CD4-positive, alpha-beta T cell (primary cell): ENCODE measurements around the gene RFC3. TPM values are rescaled to one million over a fixed set of nuclear protein-coding genes. Genes with fewer than 3 reads are reported as not detected.

Experiments used
- ATAC-seq: fragments of 200-7000 bp; cut with Tn5 transposase; one replicate; pipeline ENCODE4 v1.10.0; 2022; ENCODE audit warnings: mild to moderate bottlenecking; ENCODE audit not compliant: poor library complexity
- CTCF ChIA-PET: fragments of 350-600 bp; sonication (Branson Sonifier 250); formaldehyde crosslinking; loops from one replicate; lab custom pipeline; 2021; ENCODE audit warnings: antibody characterized with exemption, inconsistent platforms; lab: Charles Lee
- POLR2A ChIA-PET: fragments of 350-600 bp; sonication (Branson Sonifier 250); formaldehyde crosslinking; loops from one replicate; lab custom pipeline; 2021; ENCODE audit warnings: antibody characterized with exemption, inconsistent platforms; lab: Charles Lee
- DNase-seq, 14 experiments: peaks; one replicate each; pipeline ENCODE4 v3.0.0-alpha.2; 2013 to 2020; ENCODE audit warnings: mixed read lengths in 2 of 14
- H3K27ac ChIP-seq, 2 donors: one replicate each; pipeline versions ENCODE4 v1.5.1 to v1.7.0; 2013; ENCODE audit warnings: low read length in 2 of 2, low read depth in 1 of 2, mild to moderate bottlenecking in 1 of 2
- H3K27me3 ChIP-seq, 2 experiments: 1 replicate in 1 of 2; 2 replicates in 1 of 2; pipeline versions ENCODE4 v1.6.1 to v1.7.0; 2013; ENCODE audit warnings: low read length in 2 of 2, control low read depth in 1 of 2, mild to moderate bottlenecking in 1 of 2, moderate library complexity in 1 of 2; ENCODE audit not compliant: insufficient read depth in 2 of 2, control insufficient read depth in 1 of 2
- H3K36me3 ChIP-seq: one replicate; pipeline ENCODE4 v1.6.1; 2013; ENCODE audit warnings: low read length, control low read depth; ENCODE audit not compliant: insufficient read depth
- H3K4me1 ChIP-seq: one replicate; pipeline ENCODE4 v1.6.1; 2013; ENCODE audit warnings: low read length, control low read depth; ENCODE audit not compliant: insufficient read depth
- H3K4me3 ChIP-seq: one replicate; pipeline ENCODE4 v1.5.1; 2013; ENCODE audit warnings: mild to moderate bottlenecking, low read length, moderate library complexity
- H3K9me3 ChIP-seq, 2 experiments: 1 replicate in 1 of 2; 2 replicates in 1 of 2; pipeline versions ENCODE4 v1.6.1 to v1.7.0; 2013; ENCODE audit warnings: low read length in 2 of 2, mild to moderate bottlenecking in 2 of 2, control low read depth in 1 of 2, moderate library complexity in 1 of 2; ENCODE audit not compliant: control insufficient read depth in 1 of 2, insufficient read depth in 1 of 2
- H3K27ac Mint-ChIP-seq: one replicate; pipeline ENCODE4 v1.8.0; 2020; ENCODE audit warnings: mixed read lengths
- H3K27me3 Mint-ChIP-seq: one replicate; pipeline ENCODE4 v1.8.0; 2021; ENCODE audit warnings: mixed read lengths
- H3K36me3 Mint-ChIP-seq: one replicate; pipeline ENCODE4 v1.8.0; 2021; ENCODE audit warnings: low read depth, mixed read lengths
- H3K4me1 Mint-ChIP-seq: one replicate; pipeline ENCODE4 v1.8.0; 2021; ENCODE audit warnings: low read depth, mixed read lengths
- H3K4me3 Mint-ChIP-seq: one replicate; pipeline ENCODE4 v1.8.0; 2020; ENCODE audit warnings: mild to moderate bottlenecking, mixed read lengths
- H3K9me3 Mint-ChIP-seq: one replicate; pipeline ENCODE4 v1.8.0; 2020; ENCODE audit warnings: mixed read lengths
- intact Hi-C, 2 experiments: fragments of 100-400 bp; cut with DNase I in 1 of 2; cut with micrococcal nuclease in 1 of 2; formaldehyde crosslinking; loops; one replicate each; pipeline versions ENCODE4 v1.15.1 to v1.9.0; 2023 to 2025; cut with DNase I, micrococcal nuclease
- total RNA-seq, 174 experiments: library from RNA in 2 of 174; stranded (reverse) in 2 of 174; gene quantifications; one replicate each; pipeline ENCODE4 v1.2.3 and lab custom pipeline; 2021 to 2026
- TF ChIP-seq, protein P1 (sequence below): fragments of 200-600 bp; IDR thresholded peaks from one replicate; pipeline ENCODE4 v1.8.0; 2022; ENCODE audit warnings: antibody characterized with exemption, mild to moderate bottlenecking

RFC3 gene
- total RNA-seq, 2 experiments from 2014 or later: 4.5 TPM

DNA sequence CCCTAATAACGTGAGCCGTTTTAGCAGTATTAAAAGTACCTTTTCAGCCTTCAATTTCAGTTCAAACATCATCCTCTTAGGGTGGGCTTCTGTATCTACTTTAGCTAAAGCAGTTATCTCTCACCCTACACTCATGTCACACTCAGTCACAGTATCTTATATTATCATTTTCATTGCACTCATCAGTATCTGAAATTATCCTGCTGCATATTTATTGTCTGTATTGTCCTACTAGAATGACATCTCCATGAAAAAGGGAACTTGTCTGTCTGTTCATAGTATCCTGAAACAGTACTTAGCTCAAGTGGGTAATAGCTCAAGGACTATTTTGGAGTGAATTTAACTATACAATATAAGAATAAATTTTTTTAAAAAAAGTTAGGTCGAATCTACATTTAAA lies 19.9 kb upstream of the RFC3 start:
- CTCF ChIA-PET: no interaction called here
- TF ChIP-seq, protein P1, sequence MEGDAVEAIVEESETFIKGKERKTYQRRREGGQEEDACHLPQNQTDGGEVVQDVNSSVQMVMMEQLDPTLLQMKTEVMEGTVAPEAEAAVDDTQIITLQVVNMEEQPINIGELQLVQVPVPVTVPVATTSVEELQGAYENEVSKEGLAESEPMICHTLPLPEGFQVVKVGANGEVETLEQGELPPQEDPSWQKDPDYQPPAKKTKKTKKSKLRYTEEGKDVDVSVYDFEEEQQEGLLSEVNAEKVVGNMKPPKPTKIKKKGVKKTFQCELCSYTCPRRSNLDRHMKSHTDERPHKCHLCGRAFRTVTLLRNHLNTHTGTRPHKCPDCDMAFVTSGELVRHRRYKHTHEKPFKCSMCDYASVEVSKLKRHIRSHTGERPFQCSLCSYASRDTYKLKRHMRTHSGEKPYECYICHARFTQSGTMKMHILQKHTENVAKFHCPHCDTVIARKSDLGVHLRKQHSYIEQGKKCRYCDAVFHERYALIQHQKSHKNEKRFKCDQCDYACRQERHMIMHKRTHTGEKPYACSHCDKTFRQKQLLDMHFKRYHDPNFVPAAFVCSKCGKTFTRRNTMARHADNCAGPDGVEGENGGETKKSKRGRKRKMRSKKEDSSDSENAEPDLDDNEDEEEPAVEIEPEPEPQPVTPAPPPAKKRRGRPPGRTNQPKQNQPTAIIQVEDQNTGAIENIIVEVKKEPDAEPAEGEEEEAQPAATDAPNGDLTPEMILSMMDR: no peak
- Histone ChIP-seq H3K27ac (no peak overlapping the region), H3K27me3 (no peaks in the 10 kb centered on the region), H3K9me3 (no peaks in the 10 kb centered on the region), H3K4me1 (no peaks in the 10 kb centered on the region), H3K36me3 (no peaks in the 10 kb centered on the region), H3K4me3 (no peak overlapping the region)
- DNase-seq (no peak), ATAC-seq (no peak)
- Mint-ChIP-seq H3K4me3 (no peak overlapping the region), H3K9me3 (no peaks in the 10 kb centered on the region), H3K27ac (no peak overlapping the region), H3K27me3 (peaks cover 12% of the 10 kb centered on the region), H3K36me3 (no peaks in the 10 kb centered on the region), H3K4me1 (peaks cover 8% of the 10 kb centered on the region)
- intact Hi-C loops: no loop called here
- POLR2A ChIA-PET: no interaction called here

DNA sequence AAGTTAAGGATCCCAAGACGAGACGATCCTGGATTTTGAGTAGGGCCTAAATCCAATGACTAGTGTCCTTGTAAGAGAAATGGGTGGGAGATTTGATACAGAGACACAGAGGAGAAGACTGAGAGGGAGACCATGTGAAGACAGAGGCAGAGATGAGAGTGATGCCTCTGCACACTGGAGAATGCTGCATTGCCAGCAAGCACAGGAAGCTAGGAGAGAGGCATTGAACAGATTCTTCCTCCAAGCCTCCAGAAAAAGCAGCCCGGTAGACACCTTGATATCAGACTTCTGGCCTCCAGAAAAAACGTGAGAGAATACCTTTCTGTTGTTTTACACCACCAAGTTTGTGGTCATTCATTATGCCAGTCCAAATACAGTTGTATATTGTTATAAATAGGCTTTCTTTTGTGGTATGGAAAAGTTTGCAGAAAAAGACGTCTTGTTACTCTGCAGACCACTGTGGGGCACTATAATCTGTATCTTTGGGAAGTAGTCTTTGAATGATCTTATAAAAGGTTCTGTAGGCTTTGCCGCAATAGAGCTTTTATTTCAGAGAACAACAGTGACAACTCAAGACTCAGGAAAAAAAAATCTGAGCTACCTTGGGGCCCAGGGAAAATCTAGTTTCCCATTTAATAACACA lies 17.9 kb upstream of the RFC3 start:
- peak; percentile 29 for ATAC-seq
- Mint-ChIP-seq H3K27ac (no peak overlapping the region), H3K27me3 (peaks cover 18% of the 10 kb centered on the region), H3K4me3 (no peak overlapping the region), H3K36me3 (no peaks in the 10 kb centered on the region), H3K4me1 (peaks cover 8% of the 10 kb centered on the region), H3K9me3 (no peaks in the 10 kb centered on the region)
- H3K27ac ChIP-seq: no peak overlapping the region
- TF ChIP-seq, protein P1: peak; percentile 54
- H3K9me3 ChIP-seq: no peaks in the 10 kb centered on the region
- no peaks in the 10 kb centered on the region for H3K4me1 ChIP-seq
- H3K27me3 ChIP-seq: no peaks in the 10 kb centered on the region
- ChIA-PET CTCF (interaction anchor here (1.1 to 1.3 kb wide), 2 partner anchors 10 to 18 kb away, joined by 3 read pairs; partner anchors contain the start of gene RFC3), POLR2A (interaction anchor here (0.7 kb wide), 1 partner anchor 9 kb away, joined by 3 read pairs; no protein-coding TSS in a partner anchor)
- DNase-seq: peak in 2 of 14 experiments; percentile 21 to 32
- H3K4me3 ChIP-seq: no peak overlapping the region
- intact Hi-C loops: loop anchor here (5.0 to 10.0 kb wide), 2 partner anchors 1355 to 1357 kb away; no protein-coding TSS in a partner anchor
- no peaks in the 10 kb centered on the region for H3K36me3 ChIP-seq

DNA sequence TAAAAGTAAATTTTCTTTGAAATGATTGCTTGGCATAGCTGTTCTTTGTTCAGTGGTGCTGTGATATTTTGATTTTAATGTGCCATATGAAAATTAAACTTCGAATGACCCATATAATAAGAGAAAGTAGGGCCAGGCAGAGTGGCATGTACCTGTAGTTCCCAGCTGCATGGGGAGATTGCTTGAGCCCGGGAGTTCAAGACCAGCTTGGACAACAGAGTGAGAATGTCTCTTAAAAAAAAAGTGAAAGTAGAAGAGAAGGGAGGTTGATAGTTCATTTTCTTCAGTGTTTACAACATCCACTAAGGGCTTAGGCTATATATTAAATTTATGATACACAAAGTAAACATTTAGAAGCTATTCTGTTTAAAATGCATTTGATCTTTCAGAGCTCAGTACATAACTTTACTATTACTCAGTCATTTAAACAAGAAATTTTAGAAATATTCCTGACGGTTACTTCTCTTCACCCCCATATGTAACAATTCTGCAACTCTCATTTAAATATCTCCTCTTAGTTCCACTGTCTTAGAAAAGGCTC lies 17.2 kb upstream of the RFC3 start:
- Mint-ChIP-seq H3K4me3 (no peak overlapping the region), H3K36me3 (no peaks in the 10 kb centered on the region), H3K27ac (no peak overlapping the region), H3K9me3 (no peaks in the 10 kb centered on the region), H3K4me1 (peaks cover 8% of the 10 kb centered on the region), H3K27me3 (peaks cover 18% of the 10 kb centered on the region)
- TF ChIP-seq, protein P1: no peak
- H3K36me3 ChIP-seq: no peaks in the 10 kb centered on the region
- ChIA-PET POLR2A (interaction anchor here (0.7 kb wide), 1 partner anchor 17 kb away, joined by 4 read pairs; the partner anchor contains the start of gene RFC3), CTCF (interaction anchor here (1.1 to 1.3 kb wide), 2 partner anchors 10 to 17 kb away, joined by 3 read pairs; partner anchors contain the start of gene RFC3)
- no peak overlapping the region for H3K4me3 ChIP-seq
- intact Hi-C loops: loop anchor here (5.0 to 10.0 kb wide), 2 partner anchors 1354 to 1357 kb away; no protein-coding TSS in a partner anchor
- no peaks in the 10 kb centered on the region for H3K9me3 ChIP-seq
- H3K27ac ChIP-seq: no peak overlapping the region
- H3K4me1 ChIP-seq: no peaks in the 10 kb centered on the region
- H3K27me3 ChIP-seq: no peaks in the 10 kb centered on the region
- DNase-seq: no peak
- ATAC-seq: no peak
